ENCODE data around the gene XPO6. TPM values are rescaled to one million over a fixed set of nuclear protein-coding genes. Genes with fewer than 3 reads are reported as not detected.

XPO6 gene
- total RNA-seq, 1 donor from 2014 or later, result 82.9 TPM

DNA sequence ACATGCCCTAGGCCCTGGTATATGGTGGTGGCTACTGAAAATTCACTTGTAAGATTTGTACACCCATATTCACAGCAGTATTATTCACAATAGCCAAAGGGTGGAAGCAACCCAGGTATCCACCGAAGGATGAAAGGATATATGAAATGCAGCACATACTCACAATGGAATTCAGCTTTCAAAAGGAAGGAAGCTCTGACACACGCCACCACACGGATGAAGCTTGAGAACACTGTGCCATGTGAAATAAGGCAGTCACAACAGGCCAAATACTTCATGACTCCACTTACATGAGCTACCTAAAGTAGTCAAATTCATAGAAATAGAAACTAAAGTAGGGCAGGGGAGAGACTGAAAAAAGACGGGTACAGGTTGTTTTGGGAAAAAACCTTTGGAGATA, 2.9 kb downstream of the XPO6 start:
- Mint-ChIP-seq H3K4me3 (ENCODE audit: low read depth) (no peak overlapping the region), H3K4me1 (ENCODE audit: low read depth) (peaks cover 10% of the 10 kb centered on the region), H3K9me3 (ENCODE audit: low read depth) (peaks cover 3% of the 10 kb centered on the region), H3K36me3 (ENCODE audit: insufficient read depth) (peaks cover 5% of the 10 kb centered on the region), H3K27ac (no peak overlapping the region), H3K27me3 (no peaks in the 10 kb centered on the region)
- DNase-seq (ENCODE audit: low spot score, unreplicated experiment), result no peak
- TF ChIP-seq, protein P1, sequence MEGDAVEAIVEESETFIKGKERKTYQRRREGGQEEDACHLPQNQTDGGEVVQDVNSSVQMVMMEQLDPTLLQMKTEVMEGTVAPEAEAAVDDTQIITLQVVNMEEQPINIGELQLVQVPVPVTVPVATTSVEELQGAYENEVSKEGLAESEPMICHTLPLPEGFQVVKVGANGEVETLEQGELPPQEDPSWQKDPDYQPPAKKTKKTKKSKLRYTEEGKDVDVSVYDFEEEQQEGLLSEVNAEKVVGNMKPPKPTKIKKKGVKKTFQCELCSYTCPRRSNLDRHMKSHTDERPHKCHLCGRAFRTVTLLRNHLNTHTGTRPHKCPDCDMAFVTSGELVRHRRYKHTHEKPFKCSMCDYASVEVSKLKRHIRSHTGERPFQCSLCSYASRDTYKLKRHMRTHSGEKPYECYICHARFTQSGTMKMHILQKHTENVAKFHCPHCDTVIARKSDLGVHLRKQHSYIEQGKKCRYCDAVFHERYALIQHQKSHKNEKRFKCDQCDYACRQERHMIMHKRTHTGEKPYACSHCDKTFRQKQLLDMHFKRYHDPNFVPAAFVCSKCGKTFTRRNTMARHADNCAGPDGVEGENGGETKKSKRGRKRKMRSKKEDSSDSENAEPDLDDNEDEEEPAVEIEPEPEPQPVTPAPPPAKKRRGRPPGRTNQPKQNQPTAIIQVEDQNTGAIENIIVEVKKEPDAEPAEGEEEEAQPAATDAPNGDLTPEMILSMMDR (IDR thresholded peaks at IDR 0.05; ENCODE audit: unreplicated experiment), result no peak

DNA sequence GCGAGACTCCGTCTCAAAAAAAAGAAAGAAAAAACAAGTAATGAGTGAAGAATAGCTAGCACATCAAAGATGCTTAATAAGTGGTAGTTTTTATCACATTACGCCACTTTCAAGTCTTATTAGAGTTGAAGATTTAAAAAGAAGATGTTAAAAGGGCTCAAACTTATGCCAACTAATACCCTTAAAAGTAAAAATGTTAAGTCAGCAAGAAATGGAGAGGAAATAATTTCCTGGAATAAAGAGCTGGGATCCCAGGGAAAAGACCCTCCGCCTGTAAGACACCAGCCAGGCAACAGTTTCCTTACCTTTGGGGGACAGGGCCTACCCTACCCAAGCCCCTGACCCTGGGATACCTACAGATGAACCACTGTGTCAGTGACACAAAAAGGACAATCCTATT, 3.6 kb downstream of the XPO6 start:
- Mint-ChIP-seq H3K9me3 (ENCODE audit: low read depth) (peaks cover 3% of the 10 kb centered on the region), H3K27ac (no peak overlapping the region), H3K27me3 (no peaks in the 10 kb centered on the region), H3K36me3 (ENCODE audit: insufficient read depth) (peaks cover 5% of the 10 kb centered on the region), H3K4me3 (ENCODE audit: low read depth) (no peak overlapping the region), H3K4me1 (ENCODE audit: low read depth) (peaks cover 10% of the 10 kb centered on the region)
- TF ChIP-seq, protein P1 (IDR thresholded peaks at IDR 0.05; ENCODE audit: unreplicated experiment), result no peak
- DNase-seq (ENCODE audit: low spot score, unreplicated experiment), result no peak

DNA sequence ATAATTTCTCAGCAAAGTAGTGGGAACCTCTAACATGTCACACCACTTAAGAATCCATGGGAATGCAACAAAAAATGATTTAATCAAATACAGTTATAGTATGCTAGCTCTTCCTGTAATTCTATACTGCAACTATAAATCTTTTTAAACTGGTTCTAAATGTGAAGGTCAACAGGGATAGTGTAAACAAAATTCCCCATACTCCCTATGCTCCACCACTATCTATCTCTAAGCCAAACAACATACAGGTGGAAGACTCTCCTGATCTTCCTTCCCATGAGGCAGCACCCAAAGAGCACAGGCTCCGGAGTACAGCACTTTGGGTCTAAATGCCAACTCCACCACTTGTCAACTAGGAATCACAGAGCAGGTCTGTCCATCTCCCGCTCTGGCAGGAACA, 4.4 kb downstream of the XPO6 start:
- H3K27me3 Mint-ChIP-seq, result no peaks in the 10 kb centered on the region
- peaks cover 5% of the 10 kb centered on the region for H3K36me3 Mint-ChIP-seq (ENCODE audit: insufficient read depth)
- H3K9me3 Mint-ChIP-seq (ENCODE audit: low read depth), result peaks cover 3% of the 10 kb centered on the region
- H3K4me1 Mint-ChIP-seq (ENCODE audit: low read depth), result peaks cover 10% of the 10 kb centered on the region
- DNase-seq (ENCODE audit: low spot score, unreplicated experiment), result no peak
- H3K27ac Mint-ChIP-seq, result no peak overlapping the region
- TF ChIP-seq, protein P1 (IDR thresholded peaks at IDR 0.05; ENCODE audit: unreplicated experiment), result no peak
- H3K4me3 Mint-ChIP-seq (ENCODE audit: low read depth), result no peak overlapping the region

DNA sequence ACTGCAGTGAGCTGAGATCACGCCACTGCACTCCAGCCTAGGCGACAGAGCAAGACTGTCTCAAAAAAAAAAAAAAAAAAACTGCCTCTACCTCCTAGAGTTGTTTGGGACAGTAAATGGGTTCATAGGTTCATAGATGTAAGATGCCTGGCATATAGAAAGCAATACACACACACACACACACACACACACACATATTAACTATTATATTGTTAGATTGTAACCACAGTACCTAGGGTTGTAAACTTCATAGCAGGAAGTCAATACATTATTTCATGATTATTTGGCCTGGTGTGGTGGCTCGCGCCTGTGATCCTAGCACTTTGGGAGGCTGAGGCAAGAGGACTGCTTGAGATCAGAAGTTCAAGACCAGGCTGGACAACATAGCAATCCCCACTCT, 5.8 kb downstream of the XPO6 start:
- no peak for DNase-seq (ENCODE audit: low spot score, unreplicated experiment)
- H3K27ac Mint-ChIP-seq, result no peak overlapping the region

DNA sequence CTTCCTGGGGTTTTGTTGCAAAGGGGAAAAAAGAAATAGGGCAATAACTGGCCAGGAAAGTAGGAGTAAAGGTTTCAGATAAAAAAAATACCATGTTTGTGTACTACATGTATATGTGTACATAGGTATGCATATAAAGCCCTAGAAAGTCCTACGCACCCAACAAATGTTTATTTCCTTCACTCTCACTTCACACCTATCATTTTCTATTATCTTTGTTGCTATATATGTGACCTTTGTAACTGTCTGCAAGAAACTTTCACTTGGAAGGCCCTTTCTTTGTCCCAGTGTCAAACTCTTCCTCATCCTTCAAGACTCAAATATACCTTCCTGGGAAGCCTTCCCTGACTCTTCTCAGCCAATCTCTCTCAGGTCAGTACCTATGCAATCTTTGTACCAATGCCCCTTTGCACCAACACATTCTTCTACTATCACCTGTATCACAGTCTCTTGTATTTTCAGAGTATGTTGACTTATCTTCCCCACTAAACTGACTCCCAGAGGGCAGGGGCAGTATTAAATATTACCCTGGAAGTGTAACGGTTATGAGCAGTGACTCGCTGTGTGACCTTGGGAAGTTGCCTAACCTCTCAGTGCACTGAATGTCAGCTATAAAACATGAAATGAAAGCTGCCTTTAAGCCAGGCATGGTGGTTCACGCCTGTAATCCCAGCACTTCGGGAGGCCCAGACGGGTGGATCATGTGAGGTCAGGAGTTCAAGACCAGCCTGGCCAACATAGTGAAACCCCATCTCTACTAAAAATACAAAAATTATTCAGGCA, 6.5 kb downstream of the XPO6 start:
- Mint-ChIP-seq H3K4me3 (ENCODE audit: low read depth) (no peak overlapping the region), H3K36me3 (ENCODE audit: insufficient read depth) (peaks cover 11% of the 10 kb centered on the region), H3K4me1 (ENCODE audit: low read depth) (peaks cover 2% of the 10 kb centered on the region), H3K9me3 (ENCODE audit: low read depth) (no peaks in the 10 kb centered on the region), H3K27me3 (no peaks in the 10 kb centered on the region), H3K27ac (no peak overlapping the region)
- DNase-seq (ENCODE audit: low spot score, unreplicated experiment), result no peak
- TF ChIP-seq, protein P1 (IDR thresholded peaks at IDR 0.05; ENCODE audit: unreplicated experiment), result no peak

More for the DNA sequence above, 5.8 kb downstream of the XPO6 start:
- TF ChIP-seq, protein P1 (IDR thresholded peaks at IDR 0.05; ENCODE audit: unreplicated experiment), result no peak
- no peaks in the 10 kb centered on the region for H3K9me3 Mint-ChIP-seq (ENCODE audit: low read depth)
- peaks cover 7% of the 10 kb centered on the region for H3K36me3 Mint-ChIP-seq (ENCODE audit: insufficient read depth)
- H3K4me3 Mint-ChIP-seq (ENCODE audit: low read depth), result no peak overlapping the region
- H3K27me3 Mint-ChIP-seq, result no peaks in the 10 kb centered on the region
- H3K4me1 Mint-ChIP-seq (ENCODE audit: low read depth), result peaks cover 8% of the 10 kb centered on the region
